Amniotic stem cell (primary cell): ENCODE results near the gene AWAT2.
"Not testable (repeated sequence)": the region's sequence is repeated elsewhere in the genome, so short reads cannot be mapped to it uniquely, and the experiment has no call there.

Experiments used
- DNase-seq: peaks from one replicate; lab custom pipeline; 2025; lab: John Stamatoyannopoulos, UW

AWAT2 gene

GRCh38 chrX:70041993-70042392 lies 7.7 kb downstream of the AWAT2 start:
- no peak for DNase-seq

GRCh38 chrX:70039758-70040157 lies 10.0 kb downstream of the AWAT2 start:
- DNase-seq: no peak

- DNase-seq: no peak
These were observed 10.8 kb downstream of the AWAT2 start for GRCh38 chrX:70038951-70039350.

- no peak for DNase-seq
These were observed 11.2 kb downstream of the AWAT2 start for GRCh38 chrX:70038515-70038914.

- DNase-seq: no peak
These were observed 15.1 kb downstream of the AWAT2 start for GRCh38 chrX:70034646-70035045.

GRCh38 chrX:70033348-70034051 lies 16.2 kb downstream of the AWAT2 start:
- no peak for DNase-seq

DNA sequence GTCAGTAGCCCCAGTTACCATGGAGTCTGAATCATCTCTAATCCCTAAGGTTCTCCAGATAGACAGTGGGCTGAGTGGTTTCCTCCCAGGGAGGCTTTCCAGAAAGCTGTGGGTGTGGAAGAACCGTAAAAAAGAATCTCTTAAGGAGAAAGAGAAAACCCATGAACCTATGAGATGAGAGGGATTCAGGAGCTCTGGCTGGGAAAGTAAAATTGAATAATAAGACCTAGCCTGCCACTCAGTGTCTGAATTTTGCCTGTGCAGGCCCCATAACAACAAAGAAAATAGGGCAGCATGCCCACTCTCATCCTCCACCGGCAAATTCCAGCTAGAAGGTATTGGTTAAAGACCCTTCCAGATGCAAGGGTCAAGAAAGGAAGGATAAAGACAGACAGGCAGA lies 16.9 kb downstream of the AWAT2 start:
- no peak for DNase-seq

- peak; percentile 6 for DNase-seq
These were observed 19.4 kb downstream of the AWAT2 start for GRCh38 chrX:70030301-70030767.

DNA sequence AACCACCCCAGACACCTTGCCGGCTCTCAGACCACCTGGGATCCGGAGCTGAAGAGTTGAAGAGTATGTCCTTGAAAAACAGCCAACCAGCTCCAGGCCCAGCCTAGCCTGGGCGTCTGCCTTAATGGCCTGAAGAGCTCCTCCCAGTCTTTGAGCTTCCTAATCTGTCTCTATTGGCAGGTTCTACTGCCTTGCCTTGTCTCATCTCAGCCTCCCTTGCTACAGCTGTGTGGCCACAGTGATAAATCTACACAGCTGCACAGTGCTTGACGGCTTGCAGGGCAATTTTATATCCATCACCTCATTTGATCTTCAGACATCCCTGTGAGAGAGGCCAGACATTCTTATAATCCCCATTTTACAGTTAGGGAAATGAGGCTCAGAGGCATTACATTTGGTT lies 19.9 kb downstream of the AWAT2 start:
- DNase-seq: no peak

DNA sequence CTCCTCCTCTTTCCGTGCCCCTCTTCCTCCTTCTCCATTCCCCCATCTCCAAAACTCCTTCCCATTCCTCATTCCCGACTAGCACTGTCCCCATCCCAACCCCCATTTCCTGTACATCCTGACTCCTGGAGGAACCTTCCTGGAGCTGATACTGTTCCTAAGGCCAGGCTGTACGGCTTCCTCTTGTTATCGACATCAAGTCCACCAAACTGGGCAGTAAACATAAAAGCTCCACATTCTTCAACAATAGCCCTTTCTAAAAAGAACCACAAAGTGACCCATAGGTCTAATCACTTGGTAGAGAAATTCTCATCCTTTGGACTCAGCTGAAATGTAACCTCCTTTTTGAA lies 22.9 kb downstream of the AWAT2 start:
- no peak for DNase-seq

DNA sequence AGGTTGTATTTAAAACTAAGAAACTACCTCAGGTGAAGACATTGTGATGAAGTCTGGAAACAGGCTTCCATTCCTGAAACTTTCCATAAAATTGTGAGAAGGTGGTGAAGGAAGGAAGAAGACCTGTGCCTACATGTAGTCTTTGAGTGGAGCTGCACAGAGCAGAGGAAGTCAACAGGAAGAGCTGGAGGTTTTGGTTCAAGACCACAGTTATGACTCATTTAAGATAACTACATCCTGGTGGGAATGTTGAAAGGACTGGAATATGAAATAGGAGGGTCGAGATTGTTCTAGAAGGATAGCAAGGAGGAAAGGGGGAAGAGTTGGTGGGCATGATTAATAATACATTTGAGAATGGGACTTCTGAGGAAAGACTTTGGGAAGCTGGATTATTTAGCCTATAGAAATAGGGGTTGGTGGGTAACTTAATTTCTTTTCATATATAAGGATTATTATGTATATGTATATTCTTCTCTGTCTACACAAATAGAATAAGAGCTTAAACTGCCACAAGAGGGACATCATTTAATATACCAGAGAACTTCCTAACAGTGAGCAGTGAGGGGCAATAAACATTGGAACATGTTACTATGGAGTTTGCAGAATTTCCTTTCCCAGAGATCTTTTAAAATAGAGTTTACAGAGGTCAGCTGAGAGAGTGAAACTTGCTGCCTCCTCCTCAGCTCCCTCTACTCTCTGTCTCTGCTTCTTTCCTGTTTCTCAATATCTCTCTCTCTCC lies 23.5 kb downstream of the AWAT2 start:
- no peak for DNase-seq

GRCh38 chrX:70025464-70025863 lies 24.3 kb downstream of the AWAT2 start:
- DNase-seq: no peak

DNA sequence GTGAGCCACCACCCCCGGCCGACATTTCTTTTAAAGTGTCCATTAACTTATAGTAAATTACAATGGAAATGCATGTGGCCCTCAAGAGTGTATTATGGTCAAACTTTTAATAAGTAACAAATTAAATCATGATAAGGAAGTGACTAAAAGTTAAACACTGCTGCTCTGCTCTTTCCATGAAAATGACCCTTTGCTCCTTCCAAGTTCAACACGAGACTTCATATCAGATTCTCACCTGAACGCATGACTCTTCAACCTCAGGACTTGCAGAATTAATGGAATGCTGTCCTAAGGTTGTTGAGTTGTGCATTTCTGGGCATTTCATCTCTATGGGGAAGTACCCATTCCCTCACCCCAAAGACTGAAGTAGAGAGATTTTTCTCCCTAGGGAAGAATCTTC lies 27.1 kb downstream of the AWAT2 start:
- DNase-seq: no peak

DNA sequence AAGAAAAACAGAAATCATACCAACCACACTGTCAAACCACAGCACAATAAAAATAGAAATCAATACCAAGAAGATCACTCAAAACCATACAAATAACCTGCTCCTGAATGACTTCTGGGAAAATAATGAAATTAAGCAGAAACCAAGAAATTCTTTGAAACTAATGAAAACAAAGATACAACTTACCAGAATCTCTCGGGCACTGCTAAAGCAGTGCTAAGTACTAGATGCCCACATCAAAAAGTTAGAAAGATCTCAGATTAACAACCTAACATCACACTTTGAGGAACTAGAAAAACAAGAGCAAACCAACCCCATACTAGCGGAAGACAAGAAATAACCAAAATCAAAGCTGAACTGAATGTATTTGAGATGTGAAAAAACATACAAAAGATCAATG lies 33.2 kb downstream of the AWAT2 start:
- DNase-seq: no peak

GRCh38 chrX:70013466-70014381 lies 36.0 kb downstream of the AWAT2 start:
- no peak for DNase-seq

DNA sequence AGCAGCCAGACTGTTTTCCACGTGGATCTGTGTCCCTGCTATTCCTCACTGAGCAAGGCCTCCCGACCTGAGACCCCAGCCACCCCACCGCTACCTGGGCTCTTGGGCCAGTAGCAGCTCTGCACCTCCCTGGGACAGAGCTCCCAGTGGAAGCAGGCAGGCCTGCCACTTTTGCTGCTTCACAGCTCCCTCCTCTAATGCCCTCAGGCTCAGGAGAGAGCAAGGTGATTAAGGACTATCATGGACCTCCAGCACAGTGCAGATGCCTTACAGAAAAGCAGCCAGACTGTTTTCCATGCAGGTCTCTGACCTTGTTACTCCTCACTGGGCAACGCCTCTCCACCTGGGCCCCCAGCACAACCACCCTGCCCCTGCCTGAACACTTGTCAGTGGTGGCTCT lies 37.0 kb downstream of the AWAT2 start:
- DNase-seq: no peak

DNA sequence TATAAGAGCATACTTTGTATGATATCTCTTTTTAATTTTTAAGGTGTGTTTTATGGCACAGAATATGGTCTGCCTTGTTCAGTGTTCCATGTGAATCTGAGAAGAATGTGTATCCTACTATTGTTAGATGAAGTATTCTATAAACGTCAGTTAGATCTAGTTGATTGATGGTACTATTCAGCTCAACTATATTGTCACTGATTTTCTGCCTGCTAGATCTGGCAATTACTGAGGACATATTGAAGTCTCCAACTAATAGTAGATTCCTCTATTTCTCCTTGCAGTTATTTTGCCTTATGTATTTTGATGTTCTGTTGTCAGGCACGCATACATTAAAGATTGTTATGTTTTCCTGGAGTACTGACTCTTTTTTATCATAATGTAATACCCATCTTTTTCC lies 39.8 kb downstream of the AWAT2 start:
- no peak for DNase-seq

DNA sequence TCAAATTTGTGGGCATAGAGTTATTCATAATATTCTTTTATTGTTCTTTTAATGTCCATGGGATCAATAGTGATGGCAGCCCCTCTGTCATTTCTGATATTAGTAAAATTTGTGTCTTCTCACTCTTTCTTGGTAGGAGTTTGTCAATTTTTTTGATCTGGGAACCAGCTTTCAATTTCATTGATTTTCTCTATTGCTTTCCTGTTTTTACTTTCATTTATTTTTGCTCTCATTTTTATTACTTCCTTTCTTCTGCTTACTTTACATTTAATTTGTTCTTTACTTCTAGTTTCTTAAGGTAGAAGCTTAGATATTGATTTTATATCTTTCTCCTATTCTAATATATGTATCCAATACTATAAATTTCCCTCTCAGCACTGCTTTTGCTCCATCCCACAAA lies 40.7 kb downstream of the AWAT2 start:
- no peak for DNase-seq

DNA sequence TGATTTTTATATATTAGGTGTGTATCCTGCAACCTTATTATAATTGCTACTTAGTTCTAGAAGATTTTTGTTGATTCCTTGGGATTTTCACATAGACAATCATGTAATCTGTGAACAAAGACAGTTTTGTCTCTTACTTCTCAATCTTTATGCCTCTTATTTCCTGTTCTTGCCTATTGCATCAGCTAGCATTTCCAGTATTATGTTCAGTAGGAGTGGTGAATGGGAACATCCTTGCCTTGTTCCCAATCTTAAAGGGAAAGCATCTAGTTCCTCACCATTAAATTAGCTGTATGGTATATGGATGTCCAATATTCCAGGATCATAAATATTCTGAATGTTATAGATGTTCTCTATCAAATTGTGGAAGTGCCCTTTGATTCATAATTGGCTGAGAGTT lies 41.8 kb downstream of the AWAT2 start:
- DNase-seq: no peak

DNA sequence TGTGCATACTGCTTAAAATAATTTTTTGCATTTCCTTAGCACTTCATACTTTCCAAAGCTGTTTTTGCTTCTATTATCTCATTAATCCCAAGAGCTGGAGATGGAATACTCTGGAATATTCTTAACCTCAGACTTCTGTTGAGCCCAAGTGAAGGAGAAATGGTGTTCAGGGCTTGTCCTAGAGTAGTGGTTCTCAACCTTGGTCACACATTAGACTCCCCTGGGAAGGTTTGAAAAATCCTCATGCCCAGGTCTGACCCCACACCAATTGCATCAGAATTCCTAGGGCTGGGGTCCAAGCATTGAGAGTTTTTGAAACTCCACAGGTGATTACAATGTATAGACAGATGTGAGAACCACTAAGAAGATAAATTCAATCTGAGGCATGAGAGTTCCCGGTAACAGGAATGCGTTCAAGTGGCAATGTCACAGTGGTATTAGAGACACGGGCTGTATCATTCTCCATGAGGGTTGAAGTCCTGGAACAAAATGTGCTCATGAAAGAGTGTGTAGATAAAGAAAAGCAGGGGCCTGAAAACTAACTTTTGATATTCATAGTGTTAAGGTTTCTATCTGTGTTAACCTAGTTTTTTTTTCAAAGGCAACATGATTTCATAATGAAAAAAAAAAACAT lies 47.9 kb downstream of the AWAT2 start:
- DNase-seq: no peak

DNA sequence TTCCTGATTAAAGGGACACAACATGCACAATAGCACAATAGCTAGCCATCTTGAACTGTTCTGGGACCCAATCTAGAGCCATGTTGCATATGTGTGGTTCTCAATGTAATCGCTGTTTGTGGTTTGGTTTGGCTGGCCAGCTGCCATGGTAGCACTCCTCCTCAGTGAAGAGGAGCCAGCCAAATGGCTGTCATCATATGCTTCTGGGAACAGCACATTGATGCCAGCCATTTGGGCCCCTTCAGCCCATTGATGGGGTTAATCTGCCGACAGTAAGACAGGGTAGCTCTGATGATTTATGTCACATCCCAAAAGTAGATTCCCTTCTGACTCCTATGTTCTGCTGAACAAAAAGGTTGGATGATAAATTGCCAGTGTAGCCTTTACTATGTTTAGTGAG lies 48.5 kb downstream of the AWAT2 start:
- DNase-seq: no peak

GRCh38 chrX:69998299-69998698 lies 51.4 kb downstream of the AWAT2 start:
- not testable (repeated sequence) for DNase-seq
